Measurements from ENCODE around the gene LIN52.

- TF ChIP-seq CTCF (conservative IDR thresholded peaks at IDR 0.05; ENCODE audit: low read depth, low read length), result no peak
- no peak for TF ChIP-seq EZH2 (IDR thresholded peaks at IDR 0.05; ENCODE audit: borderline replicate concordance, low read depth, low read length, poor library complexity, severe bottlenecking)
These were observed 137.0 kb downstream of the LIN52 start for GRCh38 chr14:74221741-74222140.

Measured in A673 (cell line).